K562 (cell line): ENCODE measurements around the gene PODNL1. TPM values are rescaled to one million over a fixed set of nuclear protein-coding genes. Genes with fewer than 3 reads are reported as not detected.

ENCODE experiments used
- ATAC-seq: fragments of 200-7000 bp; cut with Tn5 transposase; 3 replicates; pipeline ENCODE4 v1.9.1; 2020; ENCODE audit warnings: moderate library complexity
- BruUV-seq: library from RNA; stranded (reverse); fragments of 400-500 nt; replicated peaks from 2 replicates; lab custom pipeline; 2021; lab: Mats Ljungman, UMichigan
- CTCF ChIA-PET: fragments of 300-600 bp; formaldehyde crosslinking; extraction: SDS; loops from one replicate; lab custom pipeline; 2021; ENCODE audit warnings: low intra/inter-chr PET ratio; lab: Yijun Ruan, JAX
- POLR2A ChIA-PET: fragments of 300-600, 350-650 bp; sonication (Branson Sonifier 250); formaldehyde crosslinking; extraction: SDS; loops from one replicate; lab custom pipeline; 2021; ENCODE audit warnings: antibody characterized with exemption, inconsistent platforms; lab: Yijun Ruan, JAX
- DNase-seq, 4 experiments: peaks; one replicate each; pipeline versions ENCODE4 v3.0.0 to v3.0.0-alpha.2; 2011 to 2018; ENCODE audit warnings: low spot score in 3 of 4, mixed read lengths in 3 of 4; ENCODE audit errors: extremely low read depth in 1 of 4
- FAIRE-seq: peaks from 2 replicates; lab custom pipeline; 2011; peaks lifted over from hg19 to GRCh38; lab: Jason Lieb, UNC
- H2AFZ ChIP-seq: 2 replicates; pipeline ENCODE4 v1.6.0; 2011; ENCODE audit warnings: low read depth, low read length, control low read depth, inconsistent platforms
- H3K27ac ChIP-seq: fragments of 200-600 bp; 3 replicates; pipeline ENCODE4 v1.8.0; 2011; ENCODE audit warnings: low read depth, mild to moderate bottlenecking, control low read depth, inconsistent platforms, low read length, moderate library complexity, mixed read lengths; ENCODE audit errors: extremely low read depth
- H3K27me3 ChIP-seq, 2 experiments: fragments of 300-600 bp in 1 of 2; 2 replicates in 1 of 2; 3 replicates in 1 of 2; pipeline versions ENCODE4 v1.6.0 to v1.8.0; 2011; ENCODE audit warnings: inconsistent platforms in 2 of 2, low read length in 2 of 2, mild to moderate bottlenecking in 1 of 2, mixed read lengths in 1 of 2, moderate library complexity in 1 of 2; ENCODE audit not compliant: control insufficient read depth in 2 of 2, insufficient read depth in 2 of 2
- H3K36me3 ChIP-seq: fragments of 300-600 bp; 3 replicates; pipeline ENCODE4 v1.8.0; 2011; ENCODE audit warnings: mild to moderate bottlenecking, low read length, inconsistent platforms; ENCODE audit not compliant: control insufficient read depth, insufficient read depth
- H3K4me1 ChIP-seq, 2 experiments: fragments of 200-600 bp in 1 of 2; replicated peaks in 1 of 2; 2 replicates in 1 of 2; 3 replicates in 1 of 2; pipeline versions ENCODE4 v1.5.1 to v1.8.0; 2011; ENCODE audit warnings: inconsistent platforms in 2 of 2, low read length in 2 of 2, mild to moderate bottlenecking in 1 of 2, mixed read lengths in 1 of 2, moderate library complexity in 1 of 2; ENCODE audit not compliant: control insufficient read depth in 2 of 2, insufficient read depth in 2 of 2
- H3K4me2 ChIP-seq: 2 replicates; pipeline ENCODE4 v1.6.1; 2011; ENCODE audit warnings: low read length, control low read depth, inconsistent platforms, mixed read lengths; ENCODE audit not compliant: insufficient read depth
- H3K4me3 ChIP-seq: fragments of 200-600 bp; sonication (generic), shearing (Covaris generic); 2 replicates; pipeline ENCODE4 v1.5.1; 2016; ENCODE audit warnings: control low read depth, inconsistent platforms
- H3K79me2 ChIP-seq: fragments of 200-600 bp; 3 replicates; pipeline ENCODE4 v1.8.0; 2011; ENCODE audit warnings: low read length, inconsistent platforms; ENCODE audit not compliant: control insufficient read depth, insufficient read depth
- H3K9ac ChIP-seq, 2 experiments: 2 replicates each; pipeline versions ENCODE4 v1.6.0 to v1.6.1; 2011; ENCODE audit warnings: low read depth in 2 of 2, low read length in 2 of 2, control low read depth in 1 of 2, inconsistent platforms in 1 of 2, mild to moderate bottlenecking in 1 of 2, mixed read lengths in 1 of 2; ENCODE audit not compliant: insufficient read depth in 1 of 2
- H3K9me1 ChIP-seq: one replicate; pipeline ENCODE4 v1.6.0; 2011; ENCODE audit warnings: inconsistent platforms, mild to moderate bottlenecking, low read length, moderate library complexity; ENCODE audit not compliant: control insufficient read depth, insufficient read depth
- H3K9me3 ChIP-seq: replicated peaks from 2 replicates; pipeline ENCODE4 v1.5.1; 2011; ENCODE audit warnings: low read depth, low read length, inconsistent platforms; ENCODE audit not compliant: control insufficient read depth, insufficient read depth
- H4K20me1 ChIP-seq: replicated peaks from 2 replicates; pipeline ENCODE4 v1.6.1; 2011; ENCODE audit warnings: low read length, inconsistent platforms, mixed read lengths; ENCODE audit not compliant: control insufficient read depth, insufficient read depth
- ARID2 ChIP-seq: fragments of 450-650 bp; IDR thresholded peaks from 2 replicates; pipeline ENCODE4 v1.6.1; 2017; ENCODE audit warnings: antibody characterized with exemption, mild to moderate bottlenecking
- NONO ChIP-seq, 2 experiments: fragments of 200-400 bp in 1 of 2; fragments of 450-650 bp in 1 of 2; formaldehyde crosslinking in 1 of 2; IDR thresholded peaks; 2 replicates each; pipeline ENCODE4 v1.6.1; 2017; ENCODE audit warnings: low read depth in 2 of 2, mild to moderate bottlenecking in 2 of 2, moderate library complexity in 2 of 2, low read length in 1 of 2
- POLR2G ChIP-seq: fragments of 200-400 bp; formaldehyde crosslinking; IDR thresholded peaks from 2 replicates; pipeline ENCODE4 v1.6.1; 2017; ENCODE audit warnings: low read depth, mild to moderate bottlenecking, antibody characterized with exemption, low read length, moderate library complexity
- RBFOX2 ChIP-seq: fragments of 200-400 bp; formaldehyde crosslinking; IDR thresholded peaks from 2 replicates; pipeline ENCODE4 v1.6.1; 2017; ENCODE audit warnings: low read depth, mild to moderate bottlenecking, low read length, moderate library complexity
- ZHX1 ChIP-seq: fragments of 150-350 bp; conservative IDR thresholded peaks from 2 replicates; pipeline ENCODE4 v1.6.1; 2014; ENCODE audit warnings: low read length
- WGBS: fragments of 100-300 bp; shearing (Covaris generic); methylation state at CpG from one replicate; pipeline ENCODE4 v1.1.6; 2016; ENCODE audit warnings: low coverage, mixed read lengths; ENCODE audit not compliant: insufficient coverage; ENCODE audit errors: missing lambda C conversion rate; 5-methylcytosine and 5-hydroxymethylcytosine counted together
- in situ Hi-C: fragments of 300-500 bp; cut with MboI; formaldehyde crosslinking; loops from 4 replicates; pipeline ENCODE4 v1.15.0; 2018; ENCODE audit warnings: inconsistent platforms, mixed read lengths
- intact Hi-C: fragments of 100-400 bp; cut with micrococcal nuclease; formaldehyde crosslinking; loops from 2 replicates; pipeline ENCODE4 v1.14.2; 2022
- polyA plus RNA-seq, 8 experiments: library from polyadenylated mRNA; depleted of rRNA in 4 of 8; stranded (reverse) in 5 of 8; unstranded in 3 of 8; fragments of >200 nt; fragmentation: Nextera tagmentation in 2 of 8; fragmentation: Illumina TruSeq in 1 of 8; extraction: Ambion mirVana in 2 of 8; extraction: Trizol in 1 of 8; gene quantifications; 2 replicates each; pipeline versions ENCODE4 v1.2.1 to v1.2.3, GENCODE V29; 2011 to 2014; ENCODE audit warnings: inconsistent platforms in 1 of 8, missing spikeins in 1 of 8
- total RNA-seq, 7 experiments: library from RNA; depleted of rRNA in 6 of 7; stranded (reverse); fragments of >200 nt in 6 of 7; fragmentation: Illumina TruSeq in 2 of 7; extraction: Trizol in 2 of 7; gene quantifications; 2 replicates each; pipeline versions ENCODE4 v1.2.1 to v1.2.3, GENCODE V29; 2011 to 2021; ENCODE audit warnings: low replicate concordance in 1 of 7

Gene PODNL1
- total and polyA plus RNA-seq, 9 of the 15 experiments (the other 6 are each of a cell fraction or from before 2014, with no cell fraction given) = 0.18 to 0.47 (median 0.23) TPM; not detected in 3

- WGBS = 94% methylated on average over 11 of the region's 11 CpGs
Measured at GRCh38 chr19:13920524-13920923, 17.7 kb downstream of the PODNL1 start.

More at GRCh38 chr19:13920524-13920923, 17.7 kb downstream of the PODNL1 start:
- Histone ChIP-seq H2AFZ (no peak overlapping the region), H3K9me1 (peaks cover 3% of the 10 kb centered on the region), H3K9me3 (peaks cover 6% of the 10 kb centered on the region), H3K4me3 (no peak overlapping the region), H3K27me3 (no peaks in the 10 kb centered on the region; a peak in 1 of 5 replicates), H3K36me3 (peaks cover 66% of the 10 kb centered on the region), H3K79me2 (no peaks in the 10 kb centered on the region), H3K4me2 (no peak overlapping the region), H4K20me1 (no peaks in the 10 kb centered on the region), H3K27ac (no peak overlapping the region), H3K4me1 (peaks cover 0 to 13% of the 10 kb centered on the region in 2 experiments; a peak in 1 of 5 replicates), H3K9ac (no peak overlapping the region)
- in situ Hi-C loops (no loop called here), intact Hi-C loops (no loop called here)
- BruUV-seq = no TSS peak
- ChIA-PET CTCF (no interaction called here), POLR2A (interaction anchor here (1.0 to 1.9 kb wide), 2 partner anchors 10 to 86 kb away, joined by 3 to 13 read pairs; no protein-coding TSS in a partner anchor)
- TF ChIP-seq ARID2 (no peak), ZHX1 (no peak), RBFOX2 (0 out of 2 replicates have a peak, but pooled peaks have one; percentile 23), NONO (IDR thresholded peaks at IDR 0.05; ENCODE audit: low read depth in 2 of 2, low read length in 1 of 2) (no peak), POLR2G (peak; percentile 48)
- no peak for ATAC-seq
- DNase-seq = no peak
- no peak for FAIRE-seq
